H1 (cell line): Measurements from ENCODE around the gene SPOCK1. TPM values are rescaled to one million over a fixed set of nuclear protein-coding genes. Genes with fewer than 3 reads are reported as not detected.

Experiments
- CTCF ChIA-PET: fragments of 300-600 bp; sonication (Branson Sonifier 250); formaldehyde crosslinking; loops from one replicate; lab custom pipeline; 2021; ENCODE audit not compliant: partially characterized antibody; lab: Charles Lee
- POLR2A ChIA-PET: fragments of 300-600 bp; sonication (Branson Sonifier 250); formaldehyde crosslinking; loops from one replicate; lab custom pipeline; 2021; ENCODE audit warnings: inconsistent platforms; ENCODE audit not compliant: partially characterized antibody; lab: Charles Lee
- DNase-seq, 2 experiments: peaks; one replicate each; pipeline versions ENCODE4 v3.0.0 to v3.0.0-alpha.2; 2010 to 2022; ENCODE audit warnings: low spot score in 2 of 2, low read depth in 1 of 2, mixed read lengths in 1 of 2
- FAIRE-seq: peaks from 2 replicates; lab custom pipeline; 2011; peaks lifted over from hg19 to GRCh38; lab: Jason Lieb, UNC
- H2AFZ ChIP-seq: 2 replicates; pipeline ENCODE4 v1.8.1; 2012; ENCODE audit warnings: low read length, inconsistent platforms
- H2AK5ac ChIP-seq: 2 replicates; pipeline ENCODE4 v1.6.1; 2013; ENCODE audit warnings: low read depth, low read length
- H2BK120ac ChIP-seq: replicated peaks from 2 replicates; pipeline ENCODE3; 2013; ENCODE audit warnings: low read depth, low read length, inconsistent platforms
- H2BK12ac ChIP-seq: 2 replicates; pipeline ENCODE4 v1.6.1; 2013; ENCODE audit warnings: low read depth, low read length
- H2BK15ac ChIP-seq: 2 replicates; pipeline ENCODE4 v1.6.1; 2013; ENCODE audit warnings: low read length
- H2BK20ac ChIP-seq: 2 replicates; pipeline ENCODE4 v1.6.1; 2013; ENCODE audit warnings: low read length
- H2BK5ac ChIP-seq: 2 replicates; pipeline ENCODE4 v1.6.1; 2013; ENCODE audit warnings: low read depth, low read length
- H3K14ac ChIP-seq: 2 replicates; pipeline ENCODE4 v1.6.1; 2013; ENCODE audit warnings: inconsistent platforms; ENCODE audit not compliant: insufficient read length
- H3K18ac ChIP-seq: 2 replicates; pipeline ENCODE4 v1.6.1; 2013; ENCODE audit warnings: low read length; ENCODE audit errors: extremely low read depth
- H3K23ac ChIP-seq: 2 replicates; pipeline ENCODE4 v1.6.1; 2013; ENCODE audit warnings: inconsistent platforms; ENCODE audit not compliant: insufficient read length
- H3K23me2 ChIP-seq: 2 replicates; pipeline ENCODE4 v1.6.1; 2013; ENCODE audit warnings: low read depth, low read length
- H3K27ac ChIP-seq: 2 replicates; pipeline ENCODE4 v1.6.1; 2011; ENCODE audit warnings: low read depth, low read length, inconsistent platforms
- H3K27me3 ChIP-seq, 4 experiments: replicated peaks in 1 of 4; 1 replicate in 1 of 4; 2 replicates in 3 of 4; pipeline versions ENCODE4 v1.6.1 to v1.8.1; 2011 to 2013; ENCODE audit warnings: low read length in 3 of 4, mild to moderate bottlenecking in 3 of 4, inconsistent platforms in 2 of 4, mixed read lengths in 2 of 4, moderate library complexity in 1 of 4; ENCODE audit not compliant: control insufficient read depth in 3 of 4, insufficient read depth in 3 of 4; ENCODE audit errors: extremely low read depth in 1 of 4
- H3K36me3 ChIP-seq, 4 experiments: 2 replicates each; pipeline versions ENCODE4 v1.6.1 to v1.8.1; 2011 to 2013; ENCODE audit warnings: mild to moderate bottlenecking in 4 of 4, low read length in 3 of 4, moderate library complexity in 2 of 4, control low read depth in 1 of 4, inconsistent platforms in 1 of 4; ENCODE audit not compliant: insufficient read depth in 4 of 4, control insufficient read depth in 2 of 4
- H3K4ac ChIP-seq: replicated peaks from 2 replicates; pipeline ENCODE3; 2013; ENCODE audit warnings: low read length, low read depth, mixed read lengths, inconsistent platforms; ENCODE audit not compliant: insufficient read length
- H3K4me1 ChIP-seq, 4 experiments: replicated peaks in 1 of 4; 1 replicate in 1 of 4; 2 replicates in 3 of 4; pipeline versions ENCODE4 v1.6.1 to v1.8.1; 2011 to 2013; ENCODE audit warnings: low read length in 3 of 4, inconsistent platforms in 2 of 4, mixed read lengths in 1 of 4; ENCODE audit not compliant: insufficient read depth in 4 of 4, control insufficient read depth in 3 of 4
- H3K4me2 ChIP-seq, 2 experiments: 2 replicates each; pipeline versions ENCODE4 v1.6.1 to v1.8.1; 2011 to 2013; ENCODE audit warnings: low read depth in 2 of 2, low read length in 2 of 2, control low read depth in 1 of 2, inconsistent platforms in 1 of 2, mild to moderate bottlenecking in 1 of 2; ENCODE audit not compliant: insufficient read depth in 1 of 2
- H3K4me3 ChIP-seq, 4 experiments: fragments of 200-600, 300-600 bp in 1 of 4; sonication (generic), shearing (Covaris generic), sonication (Bioruptor Twin) in 1 of 4; 2 replicates each; pipeline versions ENCODE4 v1.5.1 to v1.8.1; 2011 to 2016; ENCODE audit warnings: low read length in 4 of 4, low read depth in 3 of 4, control low read depth in 2 of 4, inconsistent platforms in 2 of 4, mild to moderate bottlenecking in 2 of 4, mixed read lengths in 1 of 4, moderate library complexity in 1 of 4; ENCODE audit not compliant: insufficient read depth in 2 of 4; ENCODE audit errors: extremely low read depth in 1 of 4
- H3K56ac ChIP-seq: replicated peaks from 2 replicates; pipeline ENCODE3; 2013; ENCODE audit warnings: low read depth, mild to moderate bottlenecking, mixed read lengths, low read length, inconsistent platforms; ENCODE audit not compliant: insufficient read length
- H3K79me1 ChIP-seq: 2 replicates; pipeline ENCODE4 v1.6.1; 2013; ENCODE audit warnings: low read depth, low read length, control low read depth
- H3K79me2 ChIP-seq, 2 experiments: 2 replicates each; pipeline versions ENCODE4 v1.6.1 to v1.8.1; 2012 to 2013; ENCODE audit warnings: low read length in 2 of 2, mild to moderate bottlenecking in 2 of 2, inconsistent platforms in 1 of 2; ENCODE audit not compliant: insufficient read depth in 2 of 2, control insufficient read depth in 1 of 2
- H3K9ac ChIP-seq, 4 experiments: replicated peaks in 1 of 4; 1 replicate in 1 of 4; 2 replicates in 3 of 4; pipeline versions ENCODE4 v1.6.1 to v1.8.1; 2011 to 2013; ENCODE audit warnings: low read depth in 3 of 4, low read length in 3 of 4, control low read depth in 2 of 4, mild to moderate bottlenecking in 2 of 4, moderate library complexity in 2 of 4, inconsistent platforms in 1 of 4; ENCODE audit errors: extremely low read depth in 1 of 4
- H3K9me3 ChIP-seq, 2 experiments: 2 replicates each; pipeline versions ENCODE4 v1.6.1 to v1.8.1; 2012 to 2013; ENCODE audit warnings: mild to moderate bottlenecking in 2 of 2, moderate library complexity in 2 of 2, control low read depth in 1 of 2, inconsistent platforms in 1 of 2, low read depth in 1 of 2, low read length in 1 of 2, mixed read lengths in 1 of 2; ENCODE audit not compliant: insufficient read depth in 2 of 2
- H4K20me1 ChIP-seq, 2 experiments: replicated peaks in 1 of 2; 2 replicates each; pipeline versions ENCODE3 to v1.8.1; 2011 to 2013; ENCODE audit warnings: inconsistent platforms in 2 of 2, low read length in 2 of 2, mild to moderate bottlenecking in 1 of 2; ENCODE audit not compliant: insufficient read depth in 2 of 2, control insufficient read depth in 1 of 2
- H4K5ac ChIP-seq: 2 replicates; pipeline ENCODE4 v1.6.1; 2013; ENCODE audit warnings: low read length, low read depth, mixed read lengths, inconsistent platforms; ENCODE audit not compliant: insufficient read length
- H4K8ac ChIP-seq: 2 replicates; pipeline ENCODE4 v1.8.0; 2013; ENCODE audit warnings: mild to moderate bottlenecking, moderate library complexity, low read length, inconsistent platforms; ENCODE audit not compliant: insufficient read depth; ENCODE audit errors: extremely low read depth
- H4K91ac ChIP-seq: replicated peaks from 2 replicates; pipeline ENCODE3; 2013; ENCODE audit warnings: low read length, mixed read lengths, inconsistent platforms; ENCODE audit not compliant: insufficient read length
- CBX8 ChIP-seq: fragments of 300-800, 300-1000 bp; sonication (generic); IDR thresholded peaks from 2 replicates; pipeline ENCODE4 v1.7.1; 2016; ENCODE audit warnings: low read depth, low read length, borderline replicate concordance
- CHD1 ChIP-seq: IDR thresholded peaks from 2 replicates; pipeline ENCODE4 v1.6.1; 2012; ENCODE audit warnings: low read depth, low read length, improper control_type of control experiment
- EZH2 ChIP-seq: fragments of 200-600 bp; sonication (generic); IDR thresholded peaks from 2 replicates; pipeline ENCODE4 v1.7.1; 2012; ENCODE audit warnings: low read depth, mild to moderate bottlenecking, moderate library complexity, low read length, inconsistent platforms; ENCODE audit not compliant: severe bottlenecking
- FOSL1 ChIP-seq: IDR thresholded peaks from 2 replicates; pipeline ENCODE4 v1.6.1; 2011; ENCODE audit warnings: mild to moderate bottlenecking, low read depth, low read length, moderate library complexity; ENCODE audit not compliant: insufficient read depth
- JUND ChIP-seq: IDR thresholded peaks from 2 replicates; pipeline ENCODE4 v1.6.1; 2011; ENCODE audit warnings: mild to moderate bottlenecking, improper control_type of control experiment, low read length
- MAFK ChIP-seq: IDR thresholded peaks from 2 replicates; pipeline ENCODE4 v1.6.1; 2012; ENCODE audit warnings: low read depth, mild to moderate bottlenecking, improper control_type of control experiment, low read length
- NANOG ChIP-seq: IDR thresholded peaks from 2 replicates; pipeline ENCODE4 v1.6.1; 2011; ENCODE audit warnings: low read length, low read depth, mild to moderate bottlenecking, inconsistent platforms; ENCODE audit not compliant: insufficient read depth, poor library complexity, severe bottlenecking
- POLR2AphosphoS5 ChIP-seq: IDR thresholded peaks from 2 replicates; pipeline ENCODE4 v1.6.1; 2011; ENCODE audit warnings: low read depth, low read length
- POU5F1 ChIP-seq: IDR thresholded peaks from 2 replicates; pipeline ENCODE4 v1.6.1; 2011; ENCODE audit warnings: low read depth, mild to moderate bottlenecking, low read length, moderate library complexity
- USF2 ChIP-seq: IDR thresholded peaks from 2 replicates; pipeline ENCODE4 v1.6.1; 2011; ENCODE audit warnings: low read length, improper control_type of control experiment
- WGBS, 2 experiments: shearing (Covaris generic) in 1 of 2; methylation state at CpG; one replicate each; pipeline versions ENCODE4 v1.1.6 to v1.1.7; 2013 to 2015; ENCODE audit warnings: low lambda C conversion rate in 2 of 2, mixed read lengths in 2 of 2, inconsistent platforms in 1 of 2, low coverage in 1 of 2, missing lambda C conversion rate in 1 of 2; ENCODE audit not compliant: insufficient replicate concordance in 2 of 2, insufficient coverage in 1 of 2, insufficient read length in 1 of 2; ENCODE audit errors: extremely low coverage in 1 of 2, missing lambda C conversion rate in 1 of 2; 5-methylcytosine and 5-hydroxymethylcytosine counted together
- polyA plus RNA-seq, 7 experiments: library from polyadenylated mRNA; depleted of rRNA in 3 of 7; stranded (reverse) in 5 of 7; unstranded in 2 of 7; fragments of >200 nt in 5 of 7; fragments of 200-250 nt in 2 of 7; gene quantifications; 1 replicate in 5 of 7; 2 replicates in 1 of 7; 4 replicates in 1 of 7; pipeline versions ENCODE4 v1.2.1 to v1.2.3, GENCODE V29; 2011 to 2013; ENCODE audit warnings: missing spikeins in 2 of 7, mixed read lengths in 2 of 7
- total RNA-seq: library from RNA; stranded (reverse); fragmentation: NEBNext Ultra II Directional; extraction: Animal tissue kit (Norgen Biotek cat#: 25700); gene quantifications from 2 replicates; pipeline ENCODE4 v1.2.1, GENCODE V29; 2021
- TF ChIP-seq, protein P1 (sequence below), 3 experiments: IDR thresholded peaks; 1 replicate in 2 of 3; 2 replicates in 1 of 3; pipeline versions ENCODE4 v1.5.1 to v1.6.1; 2011; ENCODE audit warnings: low read length in 3 of 3, mild to moderate bottlenecking in 3 of 3, inconsistent platforms in 2 of 3, low read depth in 1 of 3, moderate library complexity in 1 of 3; ENCODE audit not compliant: insufficient read depth in 1 of 3; ENCODE audit errors: control extremely low read depth in 1 of 3

Gene SPOCK1
- total and polyA plus RNA-seq, 2 of the 8 experiments (the other 6 are each of a cell fraction or from before 2014, with no cell fraction given), result 6.9 to 18.1 TPM

- FAIRE-seq (no peak), DNase-seq (no peak)
- Histone ChIP-seq H4K5ac (no peak overlapping the region), H2BK120ac (no peak overlapping the region), H2BK5ac (no peak overlapping the region), H3K23me2 (no peaks in the 10 kb centered on the region), H3K27ac (no peak overlapping the region), H3K27me3 (no peaks in the 10 kb centered on the region), H2AK5ac (no peak overlapping the region), H3K4me1 (no peaks in the 10 kb centered on the region), H3K4ac (no peak overlapping the region), H3K18ac (no peak overlapping the region), H3K23ac (no peak overlapping the region), H2BK12ac (no peak overlapping the region), H3K79me1 (no peaks in the 10 kb centered on the region), H3K14ac (no peak overlapping the region), H4K8ac (no peak overlapping the region), H4K20me1 (no peaks in the 10 kb centered on the region), H4K91ac (no peak overlapping the region), H3K79me2 (no peaks in the 10 kb centered on the region), H3K36me3 (no peaks in the 10 kb centered on the region), H3K4me2 (no peak overlapping the region), H3K9ac (no peak overlapping the region), H3K56ac (no peak overlapping the region), H3K4me3 (no peak overlapping the region), H2AFZ (no peak overlapping the region), H2BK15ac (no peak overlapping the region), H3K9me3 (no peaks in the 10 kb centered on the region), H2BK20ac (no peak overlapping the region)
- ChIA-PET POLR2A (interaction anchor here (1.3 kb wide), 1 partner anchor 12 kb away, joined by 3 read pairs; no protein-coding TSS in a partner anchor), CTCF (interaction anchor here (1.4 kb wide), 1 partner anchor 12 kb away, joined by 4 read pairs; no protein-coding TSS in a partner anchor)
- 100% methylated on average over 2 of the region's 2 CpGs; no CpG with 5 or more reads in 1 of the 2 experiments for WGBS, 2 experiments
- TF ChIP-seq MAFK (no peak), NANOG (no peak), CHD1 (no peak), JUND (no peak), FOSL1 (no peak), EZH2 (no peak), POLR2AphosphoS5 (no peak), USF2 (no peak), CBX8 (no peak), POU5F1 (no peak)
- TF ChIP-seq, protein P1, sequence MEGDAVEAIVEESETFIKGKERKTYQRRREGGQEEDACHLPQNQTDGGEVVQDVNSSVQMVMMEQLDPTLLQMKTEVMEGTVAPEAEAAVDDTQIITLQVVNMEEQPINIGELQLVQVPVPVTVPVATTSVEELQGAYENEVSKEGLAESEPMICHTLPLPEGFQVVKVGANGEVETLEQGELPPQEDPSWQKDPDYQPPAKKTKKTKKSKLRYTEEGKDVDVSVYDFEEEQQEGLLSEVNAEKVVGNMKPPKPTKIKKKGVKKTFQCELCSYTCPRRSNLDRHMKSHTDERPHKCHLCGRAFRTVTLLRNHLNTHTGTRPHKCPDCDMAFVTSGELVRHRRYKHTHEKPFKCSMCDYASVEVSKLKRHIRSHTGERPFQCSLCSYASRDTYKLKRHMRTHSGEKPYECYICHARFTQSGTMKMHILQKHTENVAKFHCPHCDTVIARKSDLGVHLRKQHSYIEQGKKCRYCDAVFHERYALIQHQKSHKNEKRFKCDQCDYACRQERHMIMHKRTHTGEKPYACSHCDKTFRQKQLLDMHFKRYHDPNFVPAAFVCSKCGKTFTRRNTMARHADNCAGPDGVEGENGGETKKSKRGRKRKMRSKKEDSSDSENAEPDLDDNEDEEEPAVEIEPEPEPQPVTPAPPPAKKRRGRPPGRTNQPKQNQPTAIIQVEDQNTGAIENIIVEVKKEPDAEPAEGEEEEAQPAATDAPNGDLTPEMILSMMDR (IDR thresholded peaks at IDR 0.05; ENCODE audit: control extremely low read depth in 1 of 3, insufficient read depth in 1 of 3, low read depth in 1 of 3, low read length in 3 of 3), result no peak
Observed at GRCh38 chr5:137441476-137441875, 57.6 kb downstream of the SPOCK1 start.
